ENCODE results near the gene OR7D4. TPM values are rescaled to one million over a fixed set of nuclear protein-coding genes. Genes with fewer than 3 reads are reported as not detected.

The OR7D4 gene
- total and polyA plus RNA-seq, 9 of the 15 experiments (the other 6 are each of a cell fraction or from before 2014, with no cell fraction given): not detected

DNA sequence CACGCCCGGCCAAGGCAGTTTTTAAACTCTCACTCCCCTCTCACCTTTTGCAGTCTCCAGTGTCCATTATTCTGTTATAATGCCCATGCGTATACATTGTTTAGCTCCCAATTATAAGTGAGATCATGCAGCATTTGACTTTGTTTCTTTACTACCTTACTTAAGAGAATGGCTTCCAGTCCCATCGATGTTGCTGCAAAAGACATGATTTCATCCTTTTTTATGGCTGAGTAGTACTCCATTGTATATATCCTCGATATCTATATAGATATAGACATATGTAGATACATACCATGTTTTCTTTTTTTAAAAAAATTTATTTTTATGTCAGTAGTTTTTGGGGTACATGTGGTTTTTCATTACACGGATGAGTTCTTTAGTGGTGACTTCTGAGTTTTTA is 32.2 kb downstream of the OR7D4 start:
- H3K4me3 ChIP-seq: no peak overlapping the region
- FAIRE-seq (no peak), DNase-seq (ENCODE audit: extremely low read depth in 1 of 4, low spot score in 3 of 4) (no peak), ATAC-seq (no peak)
- no peak overlapping the region for H3K27ac ChIP-seq (ENCODE audit: extremely low read depth, low read depth, low read length)
- no peak overlapping the region for H3K9ac ChIP-seq (ENCODE audit: insufficient read depth in 1 of 2, low read depth in 2 of 2, low read length in 2 of 2)
- H4K20me1 ChIP-seq (replicated peaks; ENCODE audit: control insufficient read depth, insufficient read depth, low read length): no peaks in the 10 kb centered on the region
- ChIA-PET POLR2A (interaction anchor here (0.6 to 0.7 kb wide), 2 partner anchors 20 to 682 kb away, joined by 3 read pairs; no protein-coding TSS in a partner anchor), CTCF (ENCODE audit: low intra/inter-chr PET ratio) (interaction anchor here (0.6 kb wide), 1 partner anchor 482 kb away, joined by 3 read pairs; no protein-coding TSS in a partner anchor)
- in situ Hi-C loops (cut with MboI) (no loop called here), intact Hi-C loops (cut with micrococcal nuclease) (no loop called here)
- no peaks in the 10 kb centered on the region for H3K9me3 ChIP-seq (replicated peaks; ENCODE audit: control insufficient read depth, insufficient read depth, low read depth, low read length)
- 33% methylated on average over 6 of the region's 6 CpGs for WGBS (ENCODE audit: insufficient coverage, low coverage, missing lambda C conversion rate)
- H2AFZ ChIP-seq (ENCODE audit: low read depth, low read length): no peak overlapping the region
- no peaks in the 10 kb centered on the region for H3K4me1 ChIP-seq (replicated peaks in 1 of 2; ENCODE audit: control insufficient read depth in 2 of 2, insufficient read depth in 2 of 2, low read length in 2 of 2)
- H3K36me3 ChIP-seq (ENCODE audit: control insufficient read depth, insufficient read depth, low read length): no peaks in the 10 kb centered on the region
- BruUV-seq (replicated peaks): no TSS peak
- no peaks in the 10 kb centered on the region for H3K79me2 ChIP-seq (ENCODE audit: control insufficient read depth, insufficient read depth, low read length)
- H3K9me1 ChIP-seq (ENCODE audit: control insufficient read depth, insufficient read depth, low read length): no peaks in the 10 kb centered on the region
- H3K4me2 ChIP-seq (ENCODE audit: insufficient read depth, low read length): no peak overlapping the region
- H3K27me3 ChIP-seq (ENCODE audit: control insufficient read depth in 2 of 2, insufficient read depth in 2 of 2, low read length in 2 of 2): no peaks in the 10 kb centered on the region
- no peak for TF ChIP-seq MCM2 (IDR thresholded peaks at IDR 0.05; ENCODE audit: low read depth)
- no peak for TF ChIP-seq SIRT6 (IDR thresholded peaks at IDR 0.05; ENCODE audit: low read depth, low read length)
- peak; percentile 67 for TF ChIP-seq ZNF146 (CRISPR knock-in tag; IDR thresholded peaks at IDR 0.05; ENCODE audit: unreplicated experiment)
- peak; percentile 55 for TF ChIP-seq RBM25 (IDR thresholded peaks at IDR 0.05; ENCODE audit: low read depth, low read length, severe bottlenecking)

DNA sequence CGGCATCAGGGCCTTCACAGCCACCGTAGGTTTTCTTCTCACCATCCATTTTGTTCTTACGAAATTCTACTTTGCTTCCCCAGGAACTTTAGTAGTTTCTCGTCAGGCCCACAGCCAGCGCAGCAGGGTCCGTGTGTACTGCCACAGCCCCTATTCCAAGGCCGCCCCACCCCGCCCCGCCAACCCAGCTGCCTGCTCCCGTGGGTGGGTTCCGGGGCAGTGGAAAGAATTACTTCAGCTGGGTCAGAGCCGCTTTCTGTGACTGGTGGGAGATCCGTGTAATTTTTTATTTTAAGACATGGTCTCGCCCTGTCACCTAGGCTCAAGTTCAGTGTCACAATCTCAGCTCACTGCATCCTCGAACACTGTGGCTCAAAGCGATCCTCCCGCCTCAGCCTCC is 36.4 kb downstream of the OR7D4 start:
- ATAC-seq (no peak), FAIRE-seq (no peak), DNase-seq (ENCODE audit: extremely low read depth in 1 of 4, low spot score in 3 of 4) (no peak)
- CTCF ChIA-PET (ENCODE audit: low intra/inter-chr PET ratio): no interaction called here
- no peak overlapping the region for H3K4me2 ChIP-seq (ENCODE audit: insufficient read depth, low read length)
- no peak overlapping the region for H3K9ac ChIP-seq (ENCODE audit: insufficient read depth in 1 of 2, low read depth in 2 of 2, low read length in 2 of 2)
- H3K9me1 ChIP-seq (ENCODE audit: control insufficient read depth, insufficient read depth, low read length): no peaks in the 10 kb centered on the region
- BruUV-seq (replicated peaks): no TSS peak
- POLR2A ChIA-PET: interaction anchor here (0.7 kb wide), 1 partner anchor 827 kb away, joined by 3 read pairs; the partner anchor contains the start of gene COL5A3
- intact Hi-C loops (cut with micrococcal nuclease) (no loop called here), in situ Hi-C loops (cut with MboI) (no loop called here)
- H3K27me3 ChIP-seq (ENCODE audit: control insufficient read depth in 2 of 2, insufficient read depth in 2 of 2, low read length in 2 of 2): no peaks in the 10 kb centered on the region
- H3K4me3 ChIP-seq: no peak overlapping the region
- H3K4me1 ChIP-seq (replicated peaks in 1 of 2; ENCODE audit: control insufficient read depth in 2 of 2, insufficient read depth in 2 of 2, low read length in 2 of 2): no peaks in the 10 kb centered on the region
- no peaks in the 10 kb centered on the region for H3K9me3 ChIP-seq (replicated peaks; ENCODE audit: control insufficient read depth, insufficient read depth, low read depth, low read length)
- H3K27ac ChIP-seq (ENCODE audit: extremely low read depth, low read depth, low read length): no peak overlapping the region
- H4K20me1 ChIP-seq (replicated peaks; ENCODE audit: control insufficient read depth, insufficient read depth, low read length): no peaks in the 10 kb centered on the region
- 64% methylated on average over 15 of the region's 17 CpGs for WGBS (ENCODE audit: insufficient coverage, low coverage, missing lambda C conversion rate)
- H3K79me2 ChIP-seq (ENCODE audit: control insufficient read depth, insufficient read depth, low read length): no peaks in the 10 kb centered on the region
- H2AFZ ChIP-seq (ENCODE audit: low read depth, low read length): no peak overlapping the region
- H3K36me3 ChIP-seq (ENCODE audit: control insufficient read depth, insufficient read depth, low read length): no peaks in the 10 kb centered on the region
- no peak for TF ChIP-seq DMBX1 (CRISPR knock-in tag; IDR thresholded peaks at IDR 0.05; ENCODE audit: borderline replicate concordance)
- TF ChIP-seq POLR2AphosphoS2 (IDR thresholded peaks at IDR 0.05; ENCODE audit: low read length): no peak
- no peak for TF ChIP-seq SRSF9 (IDR thresholded peaks at IDR 0.05; ENCODE audit: borderline replicate concordance, low read depth, low read length)
- TF ChIP-seq ZNF347 (CRISPR knock-in tag; IDR thresholded peaks at IDR 0.05; ENCODE audit: low read depth): no peak
- no peak for TF ChIP-seq CBX2 (IDR thresholded peaks at IDR 0.05; ENCODE audit: insufficient read depth, low read length, poor library complexity, severe bottlenecking)
- TF ChIP-seq SAFB (IDR thresholded peaks at IDR 0.05; ENCODE audit: borderline replicate concordance, low read depth, low read length): no peak
- no peak for TF ChIP-seq SRSF3 (IDR thresholded peaks at IDR 0.05; ENCODE audit: insufficient read depth, low read length)
- no peak for TF ChIP-seq TAL1 (IDR thresholded peaks at IDR 0.05)
- TF ChIP-seq RHOXF2B (CRISPR knock-in tag; conservative IDR thresholded peaks at IDR 0.05): no peak
- no peak for TF ChIP-seq MCM7 (IDR thresholded peaks at IDR 0.05)
- no peak for TF ChIP-seq NEUROD1 (IDR thresholded peaks at IDR 0.05; ENCODE audit: borderline replicate concordance, low read depth, low read length, partially characterized antibody)
- no peak for TF ChIP-seq ESRRA (IDR thresholded peaks at IDR 0.05; ENCODE audit: borderline replicate concordance, low read depth)
- TF ChIP-seq ZNF274 (IDR thresholded peaks at IDR 0.05; ENCODE audit: borderline replicate concordance, low read depth, low read length): no peak
- no peak for TF ChIP-seq ZNF668 (CRISPR knock-in tag; IDR thresholded peaks at IDR 0.05)
- TF ChIP-seq GTF2F1 (IDR thresholded peaks at IDR 0.05; ENCODE audit: low read depth, low read length): no peak
- TF ChIP-seq ETV5 (CRISPR knock-in tag; IDR thresholded peaks at IDR 0.05; ENCODE audit: low read depth): no peak

Data from K562 (cell line).